ENCODE data around the gene RAB7B. TPM values are rescaled to one million over a fixed set of nuclear protein-coding genes. Genes with fewer than 3 reads are reported as not detected.

The RAB7B gene
- total RNA-seq, 1 donor from 2014 or later = 6.6 TPM

DNA sequence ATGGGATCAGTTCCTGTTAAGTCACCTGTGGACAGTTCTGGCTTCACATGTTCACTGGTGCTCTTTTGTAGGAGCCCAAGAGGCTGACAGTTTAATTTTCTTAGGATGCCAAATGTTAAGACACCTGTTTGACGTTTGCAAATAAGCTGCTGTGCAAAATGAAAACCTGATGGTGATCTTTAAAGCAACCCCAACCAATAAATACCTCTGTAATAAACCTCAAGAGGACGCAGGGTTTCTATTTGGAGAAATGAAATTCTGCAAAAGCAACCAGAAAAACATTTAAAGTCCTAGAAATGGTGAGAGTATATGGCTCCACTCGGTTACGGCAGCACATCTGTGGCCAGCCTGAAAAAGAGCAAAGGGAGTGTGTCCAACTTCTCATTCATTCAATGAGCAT, 44.1 kb upstream of the RAB7B start:
- Histone ChIP-seq H3K9ac (ENCODE audit: low read length) (no peak overlapping the region), H2AFZ (ENCODE audit: low read depth, low read length) (no peak overlapping the region), H4K20me1 (ENCODE audit: insufficient read depth, low read length) (no peaks in the 10 kb centered on the region), H3K36me3 (ENCODE audit: insufficient read depth, low read length) (no peaks in the 10 kb centered on the region), H3K9me3 (ENCODE audit: insufficient read depth, low read depth, low read length) (no peaks in the 10 kb centered on the region), H3K79me2 (ENCODE audit: insufficient read depth, low read length) (no peaks in the 10 kb centered on the region), H3K4me1 (ENCODE audit: insufficient read depth, low read length) (no peaks in the 10 kb centered on the region), H3K4me3 (ENCODE audit: insufficient read depth, low read depth, low read length) (no peak overlapping the region), H3K27ac (ENCODE audit: low read depth, low read length) (no peak overlapping the region), H3K4me2 (ENCODE audit: low read length) (no peak overlapping the region), H3K27me3 (ENCODE audit: insufficient read depth, low read length) (peaks cover 5% of the 10 kb centered on the region)
- Mint-ChIP-seq H3K9me3 (ENCODE audit: unreplicated experiment) (no peaks in the 10 kb centered on the region), H3K4me3 (ENCODE audit: unreplicated experiment) (no peak overlapping the region), H3K27me3 (ENCODE audit: low read depth, unreplicated experiment) (peaks cover 7% of the 10 kb centered on the region), H3K27ac (ENCODE audit: unreplicated experiment) (no peak overlapping the region), H3K4me1 (ENCODE audit: low read depth, unreplicated experiment) (peaks cover 6% of the 10 kb centered on the region), H3K36me3 (ENCODE audit: low read depth, unreplicated experiment) (no peaks in the 10 kb centered on the region)
- DNase-seq (ENCODE audit: low read depth) (no peak), FAIRE-seq (no peak)
- TF ChIP-seq EZH2 (IDR thresholded peaks at IDR 0.05; ENCODE audit: insufficient read depth, low read length) = no peak
- TF ChIP-seq, protein P1, sequence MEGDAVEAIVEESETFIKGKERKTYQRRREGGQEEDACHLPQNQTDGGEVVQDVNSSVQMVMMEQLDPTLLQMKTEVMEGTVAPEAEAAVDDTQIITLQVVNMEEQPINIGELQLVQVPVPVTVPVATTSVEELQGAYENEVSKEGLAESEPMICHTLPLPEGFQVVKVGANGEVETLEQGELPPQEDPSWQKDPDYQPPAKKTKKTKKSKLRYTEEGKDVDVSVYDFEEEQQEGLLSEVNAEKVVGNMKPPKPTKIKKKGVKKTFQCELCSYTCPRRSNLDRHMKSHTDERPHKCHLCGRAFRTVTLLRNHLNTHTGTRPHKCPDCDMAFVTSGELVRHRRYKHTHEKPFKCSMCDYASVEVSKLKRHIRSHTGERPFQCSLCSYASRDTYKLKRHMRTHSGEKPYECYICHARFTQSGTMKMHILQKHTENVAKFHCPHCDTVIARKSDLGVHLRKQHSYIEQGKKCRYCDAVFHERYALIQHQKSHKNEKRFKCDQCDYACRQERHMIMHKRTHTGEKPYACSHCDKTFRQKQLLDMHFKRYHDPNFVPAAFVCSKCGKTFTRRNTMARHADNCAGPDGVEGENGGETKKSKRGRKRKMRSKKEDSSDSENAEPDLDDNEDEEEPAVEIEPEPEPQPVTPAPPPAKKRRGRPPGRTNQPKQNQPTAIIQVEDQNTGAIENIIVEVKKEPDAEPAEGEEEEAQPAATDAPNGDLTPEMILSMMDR (IDR thresholded peaks at IDR 0.05; ENCODE audit: insufficient read depth, low read depth, low read length) = no peak

DNA sequence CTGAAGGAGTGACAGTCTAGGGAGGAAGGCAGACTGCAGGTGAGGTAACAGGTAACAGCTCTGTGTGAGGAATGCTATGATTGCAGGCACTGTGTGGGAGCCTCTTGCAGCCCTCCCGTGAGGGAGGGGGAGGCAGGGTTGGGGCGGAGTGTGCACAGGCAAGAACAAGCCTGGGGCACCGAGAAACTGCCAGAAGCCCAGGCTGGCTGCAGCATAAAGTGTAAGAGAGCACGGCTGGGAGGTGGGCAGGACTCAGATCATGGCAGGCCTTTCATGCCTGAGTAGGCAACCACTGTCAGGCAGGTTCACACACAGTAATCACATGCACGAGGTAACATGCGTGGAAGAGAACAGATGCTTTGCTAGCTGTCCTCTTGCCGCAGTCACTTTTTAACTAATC, 38.4 kb upstream of the RAB7B start:
- Histone ChIP-seq H3K9ac (ENCODE audit: low read length) (no peak overlapping the region), H3K9me3 (ENCODE audit: insufficient read depth, low read depth, low read length) (no peaks in the 10 kb centered on the region), H3K27ac (ENCODE audit: low read depth, low read length) (no peak overlapping the region), H3K79me2 (ENCODE audit: insufficient read depth, low read length) (no peaks in the 10 kb centered on the region), H3K36me3 (ENCODE audit: insufficient read depth, low read length) (no peaks in the 10 kb centered on the region), H3K4me1 (ENCODE audit: insufficient read depth, low read length) (no peaks in the 10 kb centered on the region), H3K4me3 (ENCODE audit: insufficient read depth, low read depth, low read length) (no peak overlapping the region), H3K27me3 (ENCODE audit: insufficient read depth, low read length) (peaks cover 46% of the 10 kb centered on the region), H4K20me1 (ENCODE audit: insufficient read depth, low read length) (no peaks in the 10 kb centered on the region), H3K4me2 (ENCODE audit: low read length) (no peak overlapping the region), H2AFZ (ENCODE audit: low read depth, low read length) (peak overlapping the region; percentile 26)
- DNase-seq (ENCODE audit: low read depth) = no peak
- Mint-ChIP-seq H3K27me3 (ENCODE audit: low read depth, unreplicated experiment) (peaks cover 26% of the 10 kb centered on the region), H3K9me3 (ENCODE audit: unreplicated experiment) (no peaks in the 10 kb centered on the region), H3K27ac (ENCODE audit: unreplicated experiment) (no peak overlapping the region), H3K36me3 (ENCODE audit: low read depth, unreplicated experiment) (no peaks in the 10 kb centered on the region), H3K4me1 (ENCODE audit: low read depth, unreplicated experiment) (peaks cover 4% of the 10 kb centered on the region), H3K4me3 (ENCODE audit: unreplicated experiment) (no peak overlapping the region)
- FAIRE-seq = no peak
- TF ChIP-seq EZH2 (IDR thresholded peaks at IDR 0.05; ENCODE audit: insufficient read depth, low read length) = no peak
- TF ChIP-seq, protein P1 (IDR thresholded peaks at IDR 0.05; ENCODE audit: insufficient read depth, low read depth, low read length) = no peak

DNA sequence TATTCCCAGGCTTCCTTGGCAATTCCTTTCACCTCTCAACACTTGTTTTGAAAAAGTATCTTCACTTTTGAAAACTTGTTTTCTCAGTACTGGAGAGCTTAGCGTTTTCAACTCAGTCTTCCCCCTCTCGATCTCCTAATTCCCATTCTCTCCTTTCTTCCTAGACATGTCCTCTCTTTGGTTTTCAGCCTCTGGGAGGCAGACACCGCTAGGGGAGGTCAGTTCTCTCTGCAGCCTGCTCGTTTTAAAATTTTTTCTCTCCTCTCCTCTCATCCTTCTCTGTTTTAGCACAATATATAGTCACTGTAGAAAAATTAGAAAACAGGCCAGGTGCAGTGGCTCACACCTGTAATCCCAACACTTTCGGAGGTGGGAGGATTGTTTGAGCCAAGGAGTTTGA, 37.1 kb upstream of the RAB7B start:
- H3K36me3 Mint-ChIP-seq (ENCODE audit: low read depth, unreplicated experiment) = no peaks in the 10 kb centered on the region
- no peaks in the 10 kb centered on the region for H3K36me3 ChIP-seq (ENCODE audit: insufficient read depth, low read length)
- no peaks in the 10 kb centered on the region for H4K20me1 ChIP-seq (ENCODE audit: insufficient read depth, low read length)
- H3K9me3 ChIP-seq (ENCODE audit: insufficient read depth, low read depth, low read length) = no peaks in the 10 kb centered on the region
- no peaks in the 10 kb centered on the region for H3K79me2 ChIP-seq (ENCODE audit: insufficient read depth, low read length)
- FAIRE-seq (no peak), DNase-seq (ENCODE audit: low read depth) (no peak)
- no peak overlapping the region for H3K4me3 ChIP-seq (ENCODE audit: insufficient read depth, low read depth, low read length)
- H3K27ac ChIP-seq (ENCODE audit: low read depth, low read length) = no peak overlapping the region
- H3K4me3 Mint-ChIP-seq (ENCODE audit: unreplicated experiment) = no peak overlapping the region
- no peak overlapping the region for H3K9ac ChIP-seq (ENCODE audit: low read length)
- TF ChIP-seq, protein P1 (IDR thresholded peaks at IDR 0.05; ENCODE audit: insufficient read depth, low read depth, low read length) = no peak
- TF ChIP-seq EZH2 (IDR thresholded peaks at IDR 0.05; ENCODE audit: insufficient read depth, low read length) = no peak
- H2AFZ ChIP-seq (ENCODE audit: low read depth, low read length) = no peak overlapping the region
- H3K4me1 ChIP-seq (ENCODE audit: insufficient read depth, low read length) = no peaks in the 10 kb centered on the region
- H3K27me3 ChIP-seq (ENCODE audit: insufficient read depth, low read length) = peaks cover 50% of the 10 kb centered on the region
- H3K9me3 Mint-ChIP-seq (ENCODE audit: unreplicated experiment) = no peaks in the 10 kb centered on the region
- H3K27me3 Mint-ChIP-seq (ENCODE audit: low read depth, unreplicated experiment) = peaks cover 28% of the 10 kb centered on the region
- no peak overlapping the region for H3K27ac Mint-ChIP-seq (ENCODE audit: unreplicated experiment)
- H3K4me2 ChIP-seq (ENCODE audit: low read length) = no peak overlapping the region
- peaks cover 4% of the 10 kb centered on the region for H3K4me1 Mint-ChIP-seq (ENCODE audit: low read depth, unreplicated experiment)

All from astrocyte (in vitro differentiated cells and primary cell).